HepG2 (cell line): ENCODE data around the gene PSD4. TPM values are rescaled to one million over a fixed set of nuclear protein-coding genes. Genes with fewer than 3 reads are reported as not detected.
A peak's percentile ranks its signal among the peaks of the same experiment; 100 is the strongest.

Experiments
- CCAR2 ChIP-seq: fragments of 200-400 bp; formaldehyde crosslinking; optimal IDR thresholded peaks from 2 replicates; pipeline ENCODE3; 2018; ENCODE audit warnings: low read depth, mild to moderate bottlenecking, low read length, moderate library complexity
- FOXO1 ChIP-seq: sonication (generic); formaldehyde crosslinking; IDR thresholded peaks from 2 replicates; pipeline ENCODE4 v1.4.0; 2020; ENCODE audit warnings: missing genetic modification reagents
- GATAD2A ChIP-seq: IDR thresholded peaks from 2 replicates; pipeline ENCODE4 v1.6.1; 2016
- MED1 ChIP-seq: sonication (generic); formaldehyde crosslinking; IDR thresholded peaks from 2 replicates; pipeline ENCODE4 v1.4.0; 2020; ENCODE audit warnings: missing genetic modification reagents
- MEIS2 ChIP-seq: sonication (generic); formaldehyde crosslinking; IDR thresholded peaks from 2 replicates; pipeline ENCODE4 v1.9.0; 2021; ENCODE audit warnings: mild to moderate bottlenecking, missing genetic modification reagents
- MTF2 ChIP-seq: sonication (generic); formaldehyde crosslinking; IDR thresholded peaks from 2 replicates; pipeline ENCODE4 v1.5.0; 2020; ENCODE audit warnings: missing genetic modification reagents, borderline replicate concordance
- MZF1 ChIP-seq: sonication (generic); formaldehyde crosslinking; IDR thresholded peaks from 2 replicates; pipeline ENCODE4 v1.8.1; 2023; ENCODE audit warnings: mild to moderate bottlenecking, missing genetic modification reagents, borderline replicate concordance
- PBX2 ChIP-seq: IDR thresholded peaks from 2 replicates; pipeline ENCODE4 v1.6.1; 2016; ENCODE audit warnings: control low read depth
- RELA ChIP-seq: sonication (generic); formaldehyde crosslinking; IDR thresholded peaks from 2 replicates; pipeline ENCODE4 v1.4.0; 2020; ENCODE audit warnings: missing genetic modification reagents
- RNF219 ChIP-seq: sonication (generic); formaldehyde crosslinking; IDR thresholded peaks from 2 replicates; pipeline ENCODE4 v1.5.0; 2020; ENCODE audit warnings: mild to moderate bottlenecking, missing genetic modification reagents
- SRSF9 ChIP-seq: fragments of 200-400 bp; formaldehyde crosslinking; IDR thresholded peaks from 2 replicates; pipeline ENCODE4 v1.6.1; 2018; ENCODE audit warnings: borderline replicate concordance, mild to moderate bottlenecking, low read depth, low read length; ENCODE audit not compliant: insufficient read depth, poor library complexity, severe bottlenecking
- ZNF232 ChIP-seq: sonication (generic); formaldehyde crosslinking; IDR thresholded peaks from 2 replicates; pipeline ENCODE4 v1.4.0; 2020; ENCODE audit warnings: missing genetic modification reagents, borderline replicate concordance
- ZNF318 ChIP-seq: sonication (generic); formaldehyde crosslinking; IDR thresholded peaks from 2 replicates; pipeline ENCODE4 v1.4.0; 2020; ENCODE audit warnings: mild to moderate bottlenecking, missing genetic modification reagents
- ZNF468 ChIP-seq: sonication (generic); formaldehyde crosslinking; IDR thresholded peaks from 2 replicates; pipeline ENCODE4 v1.8.0; 2022; ENCODE audit warnings: mild to moderate bottlenecking, moderate library complexity, missing genetic modification reagents
- ZNF678 ChIP-seq: sonication (generic); formaldehyde crosslinking; IDR thresholded peaks from 2 replicates; pipeline ENCODE4 v1.4.0; 2020; ENCODE audit warnings: mild to moderate bottlenecking, missing genetic modification reagents
- polyA plus RNA-seq, 8 experiments: library from polyadenylated mRNA; depleted of rRNA in 3 of 8; stranded (reverse) in 7 of 8; unstranded in 1 of 8; fragments of >200 nt; fragmentation: Illumina TruSeq in 4 of 8; extraction: Trizol in 4 of 8; gene quantifications; 2 replicates each; pipeline versions ENCODE4 v1.2.1 to v1.2.3, GENCODE V29; 2011 to 2016; ENCODE audit warnings: low read depth in 4 of 8, missing spikeins in 1 of 8, mixed read lengths in 1 of 8; ENCODE audit not compliant: insufficient read depth in 1 of 8
- total RNA-seq, 5 experiments: library from RNA; depleted of rRNA; stranded (reverse); fragments of >200 nt; fragmentation: Illumina TruSeq; extraction: Trizol; gene quantifications; 2 replicates each; pipeline ENCODE4 v1.2.3, GENCODE V29; 2016; ENCODE audit warnings: low read depth in 1 of 5
- TF ChIP-seq, protein P1 (sequence below): sonication (generic); formaldehyde crosslinking; conservative IDR thresholded peaks from 2 replicates; pipeline ENCODE4 v1.8.0; 2022; ENCODE audit warnings: low read depth, missing genetic modification reagents

The PSD4 gene
- total and polyA plus RNA-seq, 2 of the 13 experiments (the other 11 are each of a cell fraction or from before 2014, with no cell fraction given) = 5.8 to 9.4 TPM

DNA sequence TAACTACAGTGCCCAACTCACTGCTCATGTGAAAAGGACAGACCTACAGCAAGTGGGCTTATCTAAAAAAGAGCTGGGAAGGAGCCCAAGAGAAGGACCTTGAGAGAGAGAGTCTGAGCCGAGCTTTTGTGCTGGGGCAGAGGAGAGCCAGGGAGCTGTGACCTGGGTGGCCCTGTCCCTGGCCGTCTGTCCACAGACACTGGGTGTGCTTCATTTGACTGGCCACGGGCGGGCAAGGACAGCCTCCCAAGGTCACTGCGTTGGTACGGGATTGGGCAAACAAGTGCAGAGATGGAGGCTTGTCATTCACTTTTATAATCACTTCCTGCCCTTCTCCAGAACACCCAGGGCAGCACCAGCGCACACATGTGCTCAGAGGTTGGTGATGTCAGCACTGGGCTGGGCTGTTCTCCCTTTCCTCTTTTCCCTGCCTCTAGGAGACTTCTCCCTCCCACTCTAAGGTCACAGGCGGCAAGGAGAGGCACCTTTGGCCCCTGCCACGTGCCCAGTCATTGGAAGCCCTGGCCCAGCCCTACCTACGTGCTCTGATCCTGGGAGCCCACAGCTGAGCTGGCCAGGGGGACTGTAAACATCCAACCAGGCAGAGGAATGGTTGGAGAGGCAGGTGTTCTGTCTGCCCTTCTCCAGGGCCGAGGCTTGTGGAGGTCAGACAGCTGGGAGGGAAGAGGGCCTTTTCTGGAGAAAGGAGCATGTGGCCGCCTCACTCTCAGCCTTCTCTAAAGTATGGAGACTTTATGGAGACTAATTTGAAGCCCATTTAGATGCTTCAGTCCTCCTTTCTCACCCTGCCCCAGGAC is 6.4 kb upstream of the PSD4 start (continued):
- peak; percentile 75; the same call in 1 of the 2 replicates for TF ChIP-seq ZNF318
- no peak for TF ChIP-seq SRSF9
- TF ChIP-seq RELA = no peak
- peak; percentile 98 for TF ChIP-seq GATAD2A (CRISPR knock-in tag)
- no peak for TF ChIP-seq ZNF468 (CRISPR knock-in tag)
- peak; percentile 69 for TF ChIP-seq PBX2 (CRISPR knock-in tag)
- TF ChIP-seq, protein P1, sequence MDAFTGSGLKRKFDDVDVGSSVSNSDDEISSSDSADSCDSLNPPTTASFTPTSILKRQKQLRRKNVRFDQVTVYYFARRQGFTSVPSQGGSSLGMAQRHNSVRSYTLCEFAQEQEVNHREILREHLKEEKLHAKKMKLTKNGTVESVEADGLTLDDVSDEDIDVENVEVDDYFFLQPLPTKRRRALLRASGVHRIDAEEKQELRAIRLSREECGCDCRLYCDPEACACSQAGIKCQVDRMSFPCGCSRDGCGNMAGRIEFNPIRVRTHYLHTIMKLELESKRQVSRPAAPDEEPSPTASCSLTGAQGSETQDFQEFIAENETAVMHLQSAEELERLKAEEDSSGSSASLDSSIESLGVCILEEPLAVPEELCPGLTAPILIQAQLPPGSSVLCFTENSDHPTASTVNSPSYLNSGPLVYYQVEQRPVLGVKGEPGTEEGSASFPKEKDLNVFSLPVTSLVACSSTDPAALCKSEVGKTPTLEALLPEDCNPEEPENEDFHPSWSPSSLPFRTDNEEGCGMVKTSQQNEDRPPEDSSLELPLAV (CRISPR knock-in tag) = no peak
- TF ChIP-seq MTF2 = peak; percentile 76; the same call in 1 of the 2 replicates
- TF ChIP-seq MEIS2 = peak; percentile 93
- TF ChIP-seq FOXO1 (CRISPR knock-in tag) = peak; percentile 98
- peak; percentile 98 for TF ChIP-seq MED1 (CRISPR knock-in tag)
- TF ChIP-seq ZNF678 = 0 out of 2 replicates have a peak, but pooled peaks have one; percentile 79
- no peak for TF ChIP-seq RNF219 (CRISPR knock-in tag)
- TF ChIP-seq ZNF232 (CRISPR knock-in tag) = peak; percentile 98
- TF ChIP-seq CCAR2 = no peak
- TF ChIP-seq MZF1 (CRISPR knock-in tag) = peak; percentile 95; the same call in 1 of the 2 replicates
